ENCODE data around the gene PMAIP1. TPM values are rescaled to one million over a fixed set of nuclear protein-coding genes. Genes with fewer than 3 reads are reported as not detected.

The PMAIP1 gene
- total and polyA plus RNA-seq, 2 of the 8 experiments (the other 6 are each of a cell fraction or from before 2014, with no cell fraction given): 51.7 to 84.1 TPM

DNA sequence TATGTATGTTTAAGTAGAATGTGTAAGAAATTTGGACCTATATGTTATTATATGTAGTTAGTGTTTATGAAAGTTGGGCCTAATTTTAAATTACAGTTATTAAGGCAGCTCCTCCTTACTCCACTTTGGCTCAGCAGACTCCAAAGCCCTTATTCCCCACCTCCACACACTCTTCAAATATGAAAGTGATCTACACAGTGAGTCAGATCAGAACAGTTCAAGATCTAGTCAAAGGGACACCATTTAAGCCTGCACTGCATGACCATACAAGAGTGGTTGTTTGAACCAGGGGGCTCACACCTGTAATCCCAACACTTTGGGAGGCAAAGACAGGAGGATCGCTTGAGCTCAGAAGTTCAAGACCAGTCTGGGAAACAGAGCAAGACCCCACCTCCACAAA is 21.2 kb upstream of the PMAIP1 start:
- Histone ChIP-seq H3K56ac (replicated peaks; ENCODE audit: insufficient read length, low read depth, low read length) (no peak overlapping the region), H4K5ac (ENCODE audit: insufficient read length, low read depth, low read length) (no peak overlapping the region), H3K23me2 (ENCODE audit: low read depth, low read length) (no peaks in the 10 kb centered on the region; the same call in 1 of the 2 replicates), H2AK5ac (ENCODE audit: low read depth, low read length) (no peak overlapping the region), H3K18ac (ENCODE audit: extremely low read depth, low read length) (no peak overlapping the region), H2BK120ac (replicated peaks; ENCODE audit: low read depth, low read length) (no peak overlapping the region), H3K4me3 (ENCODE audit: extremely low read depth in 1 of 4, insufficient read depth in 2 of 4, low read depth in 3 of 4, low read length in 4 of 4) (no peak overlapping the region), H3K14ac (ENCODE audit: insufficient read length) (no peak overlapping the region), H3K79me2 (ENCODE audit: control insufficient read depth in 1 of 2, insufficient read depth in 2 of 2, low read length in 2 of 2) (no peaks in the 10 kb centered on the region), H2BK5ac (ENCODE audit: low read depth, low read length) (no peak overlapping the region), H3K9ac (replicated peaks in 1 of 4; ENCODE audit: extremely low read depth in 1 of 4, low read depth in 3 of 4, low read length in 3 of 4) (no peak overlapping the region), H3K4me2 (ENCODE audit: insufficient read depth in 1 of 2, low read depth in 2 of 2, low read length in 2 of 2) (no peak overlapping the region), H3K9me3 (ENCODE audit: insufficient read depth in 2 of 2, low read depth in 1 of 2, low read length in 1 of 2) (no peaks in the 10 kb centered on the region), H3K4ac (replicated peaks; ENCODE audit: insufficient read length, low read depth, low read length) (no peak overlapping the region), H4K20me1 (replicated peaks in 1 of 2; ENCODE audit: control insufficient read depth in 1 of 2, insufficient read depth in 2 of 2, low read length in 2 of 2) (no peaks in the 10 kb centered on the region), H4K91ac (replicated peaks; ENCODE audit: insufficient read length, low read length) (no peak overlapping the region), H2BK12ac (ENCODE audit: low read depth, low read length) (no peak overlapping the region), H2AFZ (ENCODE audit: low read length) (no peak overlapping the region), H3K27me3 (replicated peaks in 1 of 4; ENCODE audit: control insufficient read depth in 3 of 4, extremely low read depth in 1 of 4, insufficient read depth in 3 of 4, low read length in 3 of 4) (peaks cover 0 to 3% (median 0%) of the 10 kb centered on the region in 4 experiments; a peak in 1 of 7 replicates), H3K27ac (ENCODE audit: low read depth, low read length) (no peak overlapping the region), H3K36me3 (ENCODE audit: control insufficient read depth in 2 of 4, insufficient read depth in 4 of 4, low read length in 3 of 4) (no peaks in the 10 kb centered on the region), H3K79me1 (ENCODE audit: low read depth, low read length) (no peaks in the 10 kb centered on the region), H3K4me1 (replicated peaks in 1 of 4; ENCODE audit: control insufficient read depth in 3 of 4, insufficient read depth in 4 of 4, low read length in 3 of 4) (peaks cover 0 to 9% (median 7%) of the 10 kb centered on the region in 4 experiments; a peak in 4 of 7 replicates), H3K23ac (ENCODE audit: insufficient read length) (no peak overlapping the region), H2BK20ac (ENCODE audit: low read length) (no peak overlapping the region), H2BK15ac (ENCODE audit: low read length) (no peak overlapping the region), H4K8ac (ENCODE audit: extremely low read depth, insufficient read depth, low read length) (no peak overlapping the region)
- no peak for TF ChIP-seq RAD21 (IDR thresholded peaks at IDR 0.05 in 1 of 2, conservative IDR thresholded peaks at IDR 0.05 in 1 of 2; ENCODE audit: low read depth in 2 of 2, low read length in 2 of 2)
- no peak for TF ChIP-seq CBX8 (IDR thresholded peaks at IDR 0.05; ENCODE audit: borderline replicate concordance, low read depth, low read length)
- no peak for TF ChIP-seq CTBP2 (IDR thresholded peaks at IDR 0.05; ENCODE audit: borderline replicate concordance, insufficient read depth, insufficient read length, low read length)
- TF ChIP-seq TBP (IDR thresholded peaks at IDR 0.05; ENCODE audit: low read depth, low read length): no peak
- TF ChIP-seq ZNF274 (IDR thresholded peaks at IDR 0.05; ENCODE audit: borderline replicate concordance, extremely low read depth, low read length): no peak
- no peak for TF ChIP-seq SP4 (IDR thresholded peaks at IDR 0.05; ENCODE audit: low read length)
- TF ChIP-seq ASH2L (IDR thresholded peaks at IDR 0.05; ENCODE audit: low read length): no peak
- POLR2A ChIA-PET (ENCODE audit: partially characterized antibody): interaction anchor here (1.1 to 9.8 kb wide), 5 partner anchors 12 to 26 kb away, joined by 3 to 72 read pairs (median 4); partner anchors contain the start of gene PMAIP1
- DNase-seq (ENCODE audit: low read depth in 1 of 2, low spot score in 2 of 2) (no peak), FAIRE-seq (no peak)
- CTCF ChIA-PET (ENCODE audit: partially characterized antibody): interaction anchor here (1.2 to 1.4 kb wide), 2 partner anchors 14 to 615 kb away, joined by 3 read pairs; no protein-coding TSS in a partner anchor
- 88% methylated on average over 1 of the region's 1 CpG; no CpG with 5 or more reads in 1 of the 2 experiments for WGBS, 2 experiments (ENCODE audit: extremely low coverage in 1 of 2, insufficient coverage in 1 of 2, insufficient read length in 1 of 2, insufficient replicate concordance in 2 of 2, low coverage in 1 of 2, low lambda C conversion rate in 2 of 2, missing lambda C conversion rate in 1 of 2)
